Measurements from ENCODE around the gene KANSL1L.
A peak's percentile ranks its signal among the peaks of the same experiment; 100 is the strongest.

Gene KANSL1L, protein sequence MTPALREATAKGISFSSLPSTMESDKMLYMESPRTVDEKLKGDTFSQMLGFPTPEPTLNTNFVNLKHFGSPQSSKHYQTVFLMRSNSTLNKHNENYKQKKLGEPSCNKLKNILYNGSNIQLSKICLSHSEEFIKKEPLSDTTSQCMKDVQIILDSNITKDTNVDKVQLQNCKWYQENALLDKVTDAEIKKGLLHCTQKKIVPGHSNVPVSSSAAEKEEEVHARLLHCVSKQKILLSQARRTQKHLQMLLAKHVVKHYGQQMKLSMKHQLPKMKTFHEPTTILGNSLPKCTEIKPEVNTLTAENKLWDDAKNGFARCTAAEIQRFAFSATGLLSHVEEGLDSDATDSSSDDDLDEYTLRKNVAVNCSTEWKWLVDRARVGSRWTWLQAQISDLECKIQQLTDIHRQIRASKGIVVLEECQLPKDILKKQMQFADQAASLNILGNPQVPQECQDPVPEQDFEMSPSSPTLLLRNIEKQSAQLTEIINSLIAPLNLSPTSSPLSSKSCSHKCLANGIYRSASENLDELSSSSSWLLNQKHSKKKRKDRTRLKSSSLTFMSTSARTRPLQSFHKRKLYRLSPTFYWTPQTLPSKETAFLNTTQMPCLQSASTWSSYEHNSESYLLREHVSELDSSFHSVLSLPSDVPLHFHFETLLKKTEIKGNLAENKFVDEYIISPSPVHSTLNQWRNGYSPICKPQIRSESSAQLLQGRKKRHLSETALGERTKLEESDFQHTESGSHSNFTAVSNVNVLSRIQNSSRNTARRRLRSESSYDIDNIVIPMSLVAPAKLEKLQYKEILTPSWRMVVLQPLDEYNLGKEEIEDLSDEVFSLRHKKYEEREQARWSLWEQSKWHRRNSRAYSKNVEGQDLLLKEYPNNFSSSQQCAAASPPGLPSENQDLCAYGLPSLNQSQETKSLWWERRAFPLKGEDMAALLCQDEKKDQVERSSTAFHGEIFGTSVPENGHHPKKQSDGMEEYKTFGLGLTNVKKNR

DNA sequence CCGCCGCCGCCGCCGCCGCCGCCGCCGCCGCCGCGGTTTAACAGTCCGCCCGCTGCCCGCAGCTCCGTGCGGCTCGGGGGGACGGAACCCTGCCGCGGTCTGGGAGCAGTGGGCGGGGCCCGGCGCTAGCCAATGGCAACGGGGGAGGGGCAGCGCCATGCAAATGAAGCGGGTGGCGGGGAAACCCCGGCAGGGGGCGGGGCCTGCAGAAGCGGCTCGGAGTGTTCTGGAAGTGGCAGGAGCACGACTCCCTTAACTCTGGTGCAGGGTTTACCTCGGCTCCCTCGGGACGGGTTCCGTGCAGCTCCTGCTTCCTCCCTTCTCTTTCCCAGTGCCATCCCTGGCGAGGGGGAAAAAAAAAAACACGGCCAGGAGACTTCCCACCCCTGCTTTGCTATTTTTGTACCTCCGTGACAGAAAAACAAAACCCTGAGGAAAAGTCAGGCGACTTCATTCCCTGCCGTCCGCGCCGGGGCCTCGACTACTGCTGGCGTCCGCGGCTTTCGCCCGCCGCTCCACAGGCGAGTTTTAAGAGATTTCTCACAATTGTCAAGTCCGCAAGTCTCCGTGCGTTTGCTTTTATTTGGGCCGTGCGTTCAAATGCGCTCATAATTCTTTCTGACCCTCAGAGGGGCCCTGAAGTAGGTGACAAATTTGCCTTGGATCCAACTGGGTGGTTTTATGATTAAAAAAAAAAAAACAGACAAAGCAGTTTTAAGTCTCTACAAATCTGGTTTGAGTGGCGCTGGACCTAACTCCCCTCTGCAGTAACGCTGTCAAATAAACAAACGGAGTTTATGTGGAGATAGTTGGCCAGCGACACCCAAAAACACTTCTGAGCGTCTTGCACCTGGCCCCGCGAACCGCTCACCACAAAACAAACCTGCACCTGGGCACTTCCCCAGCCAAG lies at the start of gene KANSL1L:
TSS of gene KANSL1L (minus strand) at position 101 of the 910 bp plus-strand sequence. CDS start 16,827 bp downstream, outside the sequence.
- H3K4me3 ChIP-seq (ENCODE audit: low read depth, low read length): peak within 1 kb of the TSS; percentile 99
- TF ChIP-seq, protein P1, sequence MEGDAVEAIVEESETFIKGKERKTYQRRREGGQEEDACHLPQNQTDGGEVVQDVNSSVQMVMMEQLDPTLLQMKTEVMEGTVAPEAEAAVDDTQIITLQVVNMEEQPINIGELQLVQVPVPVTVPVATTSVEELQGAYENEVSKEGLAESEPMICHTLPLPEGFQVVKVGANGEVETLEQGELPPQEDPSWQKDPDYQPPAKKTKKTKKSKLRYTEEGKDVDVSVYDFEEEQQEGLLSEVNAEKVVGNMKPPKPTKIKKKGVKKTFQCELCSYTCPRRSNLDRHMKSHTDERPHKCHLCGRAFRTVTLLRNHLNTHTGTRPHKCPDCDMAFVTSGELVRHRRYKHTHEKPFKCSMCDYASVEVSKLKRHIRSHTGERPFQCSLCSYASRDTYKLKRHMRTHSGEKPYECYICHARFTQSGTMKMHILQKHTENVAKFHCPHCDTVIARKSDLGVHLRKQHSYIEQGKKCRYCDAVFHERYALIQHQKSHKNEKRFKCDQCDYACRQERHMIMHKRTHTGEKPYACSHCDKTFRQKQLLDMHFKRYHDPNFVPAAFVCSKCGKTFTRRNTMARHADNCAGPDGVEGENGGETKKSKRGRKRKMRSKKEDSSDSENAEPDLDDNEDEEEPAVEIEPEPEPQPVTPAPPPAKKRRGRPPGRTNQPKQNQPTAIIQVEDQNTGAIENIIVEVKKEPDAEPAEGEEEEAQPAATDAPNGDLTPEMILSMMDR (IDR thresholded peaks at IDR 0.05; ENCODE audit: insufficient read depth, low read depth, low read length, missing control alignments): no peak
- DNase-seq (ENCODE audit: low read depth): peak; percentile 96

DNA sequence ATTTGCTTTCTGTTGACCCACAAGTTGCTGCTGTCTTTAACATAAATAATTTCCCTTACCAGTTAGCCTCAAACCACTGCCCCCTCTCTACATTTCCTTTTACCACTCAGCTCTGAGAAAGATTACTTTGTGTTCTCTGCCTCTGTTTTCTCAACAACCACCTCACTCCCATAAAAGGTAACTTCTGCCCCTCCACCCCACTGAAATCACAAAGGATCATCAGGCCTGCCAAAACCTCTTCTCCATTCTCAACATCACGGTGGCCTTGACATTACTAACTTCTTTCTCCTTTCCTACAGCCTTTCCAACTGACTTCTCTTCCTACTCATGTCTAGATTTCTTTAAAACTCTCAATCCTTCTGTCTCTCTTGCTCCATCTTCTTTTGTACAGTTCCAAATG lies 43.9 kb upstream of the KANSL1L start:
- DNase-seq (ENCODE audit: low read depth): no peak
- H3K4me3 ChIP-seq (ENCODE audit: low read depth, low read length): no peak overlapping the region
- TF ChIP-seq, protein P1 (IDR thresholded peaks at IDR 0.05; ENCODE audit: insufficient read depth, low read depth, low read length, missing control alignments): no peak

DNA sequence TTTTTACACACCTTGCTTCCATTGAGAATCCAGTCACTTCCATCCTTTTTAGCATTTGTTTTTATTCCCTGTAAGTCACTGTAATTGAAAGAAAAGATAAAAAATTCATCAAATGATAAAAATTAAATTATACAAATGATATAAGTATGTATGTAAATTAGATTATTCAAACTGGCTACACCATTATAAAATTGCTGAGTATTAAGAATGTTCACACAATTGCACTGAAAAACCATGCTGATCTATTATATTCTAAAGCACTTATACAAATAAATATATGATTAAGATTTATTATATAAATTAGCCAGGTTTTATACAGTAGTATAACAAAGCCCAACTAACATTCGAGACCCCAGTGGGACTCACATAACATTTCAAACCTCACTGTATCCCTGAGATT lies 39.0 kb upstream of the KANSL1L start:
- TF ChIP-seq, protein P1 (IDR thresholded peaks at IDR 0.05; ENCODE audit: insufficient read depth, low read depth, low read length, missing control alignments): no peak
- H3K4me3 ChIP-seq (ENCODE audit: low read depth, low read length): no peak overlapping the region
- no peak for DNase-seq (ENCODE audit: low read depth)

DNA sequence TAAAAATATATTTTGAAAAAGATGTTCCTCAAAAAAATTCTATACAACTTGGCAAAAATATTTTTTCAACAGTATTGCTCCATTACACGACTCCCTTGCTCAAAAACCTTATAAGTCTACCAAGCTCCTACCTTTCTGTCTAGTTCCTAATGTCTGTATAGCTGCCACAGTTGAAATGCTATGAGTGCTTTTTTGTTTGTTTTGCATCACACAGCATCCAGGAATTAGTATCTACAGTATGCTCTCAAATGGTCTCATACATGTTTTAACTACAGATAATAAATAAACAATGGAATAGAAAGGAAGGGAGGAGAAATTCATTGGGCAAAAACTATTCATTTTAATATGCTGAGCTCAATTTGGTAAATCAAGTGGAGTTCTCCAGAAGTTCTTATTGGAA lies 36.7 kb upstream of the KANSL1L start:
- DNase-seq (ENCODE audit: low read depth): no peak
- no peak overlapping the region for H3K4me3 ChIP-seq (ENCODE audit: low read depth, low read length)
- TF ChIP-seq, protein P1 (IDR thresholded peaks at IDR 0.05; ENCODE audit: insufficient read depth, low read depth, low read length, missing control alignments): no peak

DNA sequence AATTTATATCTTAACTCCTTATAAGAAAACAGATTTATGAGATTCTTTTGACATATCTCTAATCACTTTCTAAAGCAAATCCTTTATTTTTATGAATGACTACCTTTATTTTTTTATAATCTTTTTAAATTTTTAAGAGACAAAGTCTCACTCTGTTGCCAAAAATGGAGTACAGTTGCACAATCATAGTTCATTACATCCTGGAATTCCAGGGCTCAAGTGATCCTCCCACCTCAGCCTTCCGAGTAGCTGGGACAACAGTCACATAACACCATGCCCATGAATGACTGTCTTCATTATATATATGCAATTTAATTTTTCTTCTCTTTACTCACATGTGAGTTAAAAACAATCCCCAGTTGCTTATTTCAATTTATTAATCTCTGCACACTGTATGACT lies 32.3 kb upstream of the KANSL1L start:
- no peak overlapping the region for H3K4me3 ChIP-seq (ENCODE audit: low read depth, low read length)
- DNase-seq (ENCODE audit: low read depth): no peak

More for the DNA sequence above, 32.3 kb upstream of the KANSL1L start:
- TF ChIP-seq, protein P1 (IDR thresholded peaks at IDR 0.05; ENCODE audit: insufficient read depth, low read depth, low read length, missing control alignments): no peak

Data from GM12865 (cell line).